SJCRH30 (cell line): ENCODE measurements around the gene SLC25A19. TPM values are rescaled to one million over a fixed set of nuclear protein-coding genes. Genes with fewer than 3 reads are reported as not detected.

Experiments used
- DNase-seq, 2 experiments: peaks; one replicate each; pipeline ENCODE4 v3.0.0-alpha.2; 2015 to 2020
- H3K27ac ChIP-seq: fragments of 250-450 bp; sonication (Bioruptor Pico); 2 replicates; pipeline ENCODE4 v1.5.1; 2020; ENCODE audit warnings: mild to moderate bottlenecking, moderate library complexity
- H3K27me3 ChIP-seq: fragments of 250-450 bp; sonication (Bioruptor Pico); 2 replicates; pipeline ENCODE4 v1.5.1; 2020; ENCODE audit warnings: mild to moderate bottlenecking, moderate library complexity
- H3K36me3 ChIP-seq: fragments of 250-450 bp; sonication (Bioruptor Pico); 2 replicates; pipeline ENCODE4 v1.5.1; 2020; ENCODE audit warnings: mild to moderate bottlenecking, moderate library complexity
- H3K4me1 ChIP-seq: fragments of 250-450 bp; sonication (Bioruptor Pico); 2 replicates; pipeline ENCODE4 v1.5.1; 2020; ENCODE audit warnings: mild to moderate bottlenecking, moderate library complexity
- H3K4me3 ChIP-seq: fragments of 250-450 bp; sonication (Bioruptor Pico); 2 replicates; pipeline ENCODE4 v1.5.1; 2020; ENCODE audit warnings: mild to moderate bottlenecking, moderate library complexity
- H3K9me3 ChIP-seq: fragments of 250-450 bp; sonication (Bioruptor Pico); replicated peaks from 2 replicates; pipeline ENCODE4 v1.5.1; 2020; ENCODE audit warnings: mild to moderate bottlenecking, moderate library complexity
- total RNA-seq: library from RNA; depleted of rRNA; stranded (reverse); fragments of >200 nt; shearing (Covaris generic); gene quantifications from 2 replicates; pipeline ENCODE4 v1.2.3, GENCODE V29; 2014; rRNA removed

SLC25A19 gene
- total RNA-seq, 1 experiment from 2014 or later: 18.7 TPM

DNA sequence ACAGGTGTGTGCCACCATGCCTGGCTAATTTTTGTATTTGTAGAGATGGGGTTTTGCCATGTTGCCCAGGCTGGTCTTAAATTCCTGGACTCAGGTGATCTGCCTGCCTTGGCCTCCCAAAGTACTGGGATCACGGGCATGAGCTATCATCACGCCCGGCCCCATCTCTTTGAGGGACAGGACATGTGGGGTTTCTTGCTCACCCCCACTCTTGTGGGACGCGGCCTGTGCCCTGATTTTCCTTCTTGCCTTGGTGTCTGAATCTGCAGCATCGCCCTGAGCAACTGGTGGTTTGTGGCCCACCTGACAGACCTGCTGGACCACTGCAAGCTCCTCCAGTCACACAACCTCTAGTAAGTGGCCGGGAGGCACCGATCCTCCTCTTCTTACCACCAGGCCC, 58.2 kb downstream of the SLC25A19 start:
- Histone ChIP-seq H3K27ac (no peak overlapping the region), H3K9me3 (no peaks in the 10 kb centered on the region), H3K4me1 (no peaks in the 10 kb centered on the region), H3K36me3 (peaks cover 75% of the 10 kb centered on the region), H3K4me3 (no peak overlapping the region), H3K27me3 (no peaks in the 10 kb centered on the region)
- DNase-seq: no peak

GRCh38 chr17:75228847-75229246, 60.4 kb downstream of the SLC25A19 start:
- DNase-seq: no peak
- Histone ChIP-seq H3K4me3 (no peak overlapping the region), H3K27me3 (no peaks in the 10 kb centered on the region), H3K9me3 (no peaks in the 10 kb centered on the region), H3K36me3 (peaks cover 78% of the 10 kb centered on the region), H3K27ac (no peak overlapping the region), H3K4me1 (no peaks in the 10 kb centered on the region)

DNA sequence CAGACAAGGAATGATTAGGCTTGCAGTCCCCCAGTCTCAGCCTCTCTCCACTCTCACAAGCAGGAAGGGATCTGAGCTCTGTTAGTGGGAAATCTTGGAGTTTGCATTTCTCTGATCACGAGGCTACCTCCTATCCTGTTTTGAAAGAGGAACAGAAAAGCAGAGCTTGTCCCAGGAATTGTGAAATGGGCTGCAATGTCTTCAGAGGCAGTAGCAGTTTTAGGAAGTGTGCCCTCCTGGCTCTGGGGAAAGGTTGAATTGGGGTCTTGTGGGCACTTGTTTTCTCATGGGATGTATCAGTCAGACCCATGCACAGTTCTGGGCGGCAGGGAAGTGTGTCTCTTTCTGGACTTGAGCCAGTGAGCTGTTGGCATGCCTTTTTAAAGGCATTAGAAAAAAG, 60.9 kb downstream of the SLC25A19 start:
- Histone ChIP-seq H3K27me3 (no peaks in the 10 kb centered on the region), H3K9me3 (no peaks in the 10 kb centered on the region), H3K4me1 (no peaks in the 10 kb centered on the region), H3K27ac (no peak overlapping the region), H3K36me3 (peaks cover 78% of the 10 kb centered on the region), H3K4me3 (no peak overlapping the region)
- DNase-seq: no peak

GRCh38 chr17:75227729-75228128, 61.5 kb downstream of the SLC25A19 start:
- H3K36me3 ChIP-seq: peaks cover 78% of the 10 kb centered on the region
- no peak for DNase-seq

DNA sequence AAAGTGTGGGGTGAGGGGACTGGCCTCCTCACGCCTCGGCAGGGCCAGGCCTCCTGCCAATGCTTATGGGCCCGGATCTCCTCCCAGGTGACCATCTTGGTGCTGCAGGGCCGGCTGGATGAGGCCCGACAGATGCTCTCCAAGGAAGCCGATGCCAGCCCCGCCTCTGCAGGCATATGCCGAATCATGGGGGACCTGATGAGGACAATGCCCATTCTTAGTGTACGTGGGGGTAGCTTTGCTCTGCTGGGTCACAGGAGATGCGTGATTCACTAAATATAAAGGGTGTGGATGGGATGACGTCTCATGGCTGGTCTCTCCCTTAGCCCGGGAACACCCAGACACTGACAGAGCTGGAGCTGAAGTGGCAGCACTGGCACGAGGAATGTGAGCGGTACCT, 64.2 kb downstream of the SLC25A19 start:
- Histone ChIP-seq H3K9me3 (no peaks in the 10 kb centered on the region), H3K27ac (no peak overlapping the region), H3K4me3 (no peak overlapping the region), H3K4me1 (no peaks in the 10 kb centered on the region), H3K36me3 (peaks cover 80% of the 10 kb centered on the region), H3K27me3 (no peaks in the 10 kb centered on the region)
- no peak for DNase-seq

More at GRCh38 chr17:75227729-75228128, 61.5 kb downstream of the SLC25A19 start:
- Histone ChIP-seq H3K4me3 (no peak overlapping the region), H3K27ac (no peak overlapping the region), H3K27me3 (no peaks in the 10 kb centered on the region), H3K4me1 (no peaks in the 10 kb centered on the region), H3K9me3 (no peaks in the 10 kb centered on the region)

Other genes starting within 250 kb of the SLC25A19 start
- gene ATP5PD, start 242.5 kb downstream of the SLC25A19 start, total RNA-seq: 337 and 350 TPM in 2 replicates
- 34.4 and 34.5 TPM in 2 replicates for gene KCTD2, start 242.2 kb downstream of the SLC25A19 start, total RNA-seq
- 0.04 TPM in 1 of 2 replicates, not detected in the other for gene SLC16A5, start 201.5 kb downstream of the SLC25A19 start, total RNA-seq
- 9.6 and 10.9 TPM in 2 replicates for gene ARMC7, start 179.5 kb downstream of the SLC25A19 start, total RNA-seq
- 34.5 and 36.0 TPM in 2 replicates for gene NT5C, start 157.7 kb downstream of the SLC25A19 start, total RNA-seq
- 313 and 320 TPM in 2 replicates for gene JPT1, start 134.9 kb downstream of the SLC25A19 start, total RNA-seq
- 433 and 472 TPM in 2 replicates for gene SUMO2, start 106.5 kb downstream of the SLC25A19 start, total RNA-seq
- gene NUP85, start 83.8 kb downstream of the SLC25A19 start, total RNA-seq: 95.4 and 103 TPM in 2 replicates
- 21.8 and 26.6 TPM in 2 replicates for gene GGA3, start 27.8 kb downstream of the SLC25A19 start, total RNA-seq
- gene MRPS7, start 27.6 kb downstream of the SLC25A19 start, total RNA-seq: 123 and 142 TPM in 2 replicates
- 4.4 and 5.2 TPM in 2 replicates for gene MIF4GD, start 18.2 kb downstream of the SLC25A19 start, total RNA-seq
- gene GRB2, start 116.2 kb upstream of the SLC25A19 start, total RNA-seq: 91.8 and 92.9 TPM in 2 replicates
- gene TMEM94, start 167.2 kb upstream of the SLC25A19 start, total RNA-seq: 43.5 and 55.6 TPM in 2 replicates
- 6.9 and 9.3 TPM in 2 replicates for gene CASKIN2, start 226.1 kb upstream of the SLC25A19 start, total RNA-seq
- 34.3 and 44.8 TPM in 2 replicates for gene TSEN54, start 227.1 kb upstream of the SLC25A19 start, total RNA-seq
- gene LLGL2, start 236.3 kb upstream of the SLC25A19 start, total RNA-seq: not detected in 2 replicates